CD4-positive, alpha-beta memory T cell (primary cell): ENCODE data around the gene AKAP13. TPM values are rescaled to one million over a fixed set of nuclear protein-coding genes. Genes with fewer than 3 reads are reported as not detected.
"Not testable (repeated sequence)": the region's sequence is repeated elsewhere in the genome, so short reads cannot be mapped to it uniquely, and the experiment has no call there.

ENCODE experiments used
- CTCF ChIA-PET: fragments of 350-600 bp; sonication (Branson Sonifier 250); formaldehyde crosslinking; loops from one replicate; lab custom pipeline; 2021; ENCODE audit warnings: inconsistent platforms; ENCODE audit not compliant: partially characterized antibody; lab: Charles Lee
- POLR2A ChIA-PET: fragments of 350-600 bp; sonication (Branson Sonifier 250); formaldehyde crosslinking; loops from one replicate; lab custom pipeline; 2021; ENCODE audit not compliant: partially characterized antibody; lab: Charles Lee
- DNase-seq, 5 donors: peaks; one replicate each; pipeline versions ENCODE4 v3.0.0 to v3.0.0-alpha.2; 2020 to 2022; ENCODE audit warnings: mixed read lengths in 1 of 5
- H3K27ac ChIP-seq: one replicate; pipeline ENCODE4 v1.7.0; 2013; ENCODE audit warnings: low read depth, low read length
- H3K27me3 ChIP-seq: 2 replicates; pipeline ENCODE4 v1.7.0; 2013; ENCODE audit warnings: mild to moderate bottlenecking, low read length, moderate library complexity; ENCODE audit not compliant: insufficient read depth
- H3K36me3 ChIP-seq: 2 replicates; pipeline ENCODE4 v1.7.0; 2013; ENCODE audit warnings: mild to moderate bottlenecking, low read length, moderate library complexity; ENCODE audit not compliant: insufficient read depth
- H3K4me1 ChIP-seq: 2 replicates; pipeline ENCODE4 v1.7.0; 2013; ENCODE audit warnings: mild to moderate bottlenecking, low read length, moderate library complexity; ENCODE audit not compliant: insufficient read depth
- H3K4me3 ChIP-seq, 2 donors: one replicate each; pipeline ENCODE4 v1.7.0; 2013; ENCODE audit warnings: low read length in 2 of 2, mild to moderate bottlenecking in 1 of 2
- H3K9me3 ChIP-seq, 2 donors: one replicate each; pipeline ENCODE4 v1.7.0; 2013; ENCODE audit warnings: low read length in 2 of 2, control low read depth in 1 of 2; ENCODE audit not compliant: control insufficient read depth in 1 of 2
- H3K27ac Mint-ChIP-seq, 7 donors: one replicate each; pipeline ENCODE4 v1.8.0; 2020 to 2021; ENCODE audit warnings: mixed read lengths in 7 of 7, mild to moderate bottlenecking in 6 of 7, inconsistent platforms in 3 of 7, moderate library complexity in 3 of 7
- H3K27me3 Mint-ChIP-seq, 2 donors: one replicate each; pipeline ENCODE4 v1.8.0; 2020 to 2021; ENCODE audit warnings: mixed read lengths in 2 of 2
- H3K36me3 Mint-ChIP-seq, 2 donors: one replicate each; pipeline ENCODE4 v1.8.0; 2020 to 2021; ENCODE audit warnings: mixed read lengths in 2 of 2, inconsistent platforms in 1 of 2, mild to moderate bottlenecking in 1 of 2
- H3K4me1 Mint-ChIP-seq, 4 donors: one replicate each; pipeline ENCODE4 v1.8.0; 2020 to 2021; ENCODE audit warnings: mixed read lengths in 4 of 4, mild to moderate bottlenecking in 1 of 4
- H3K4me3 Mint-ChIP-seq, 8 donors: one replicate each; pipeline ENCODE4 v1.8.0; 2020 to 2021; ENCODE audit warnings: mixed read lengths in 8 of 8, mild to moderate bottlenecking in 7 of 8, moderate library complexity in 6 of 8, inconsistent platforms in 3 of 8
- H3K9me3 Mint-ChIP-seq, 8 donors: one replicate each; pipeline ENCODE4 v1.8.0; 2020 to 2021; ENCODE audit warnings: mixed read lengths in 8 of 8, mild to moderate bottlenecking in 5 of 8, inconsistent platforms in 3 of 8, moderate library complexity in 1 of 8
- intact Hi-C: fragments of 100-400 bp; cut with micrococcal nuclease; formaldehyde crosslinking; loops from one replicate; pipeline ENCODE4 v1.15.1; 2023
- polyA plus RNA-seq, 2 donors: library from polyadenylated mRNA; unstranded; fragments of 300-500 nt; fragmentation: Illumina TruSeq; gene quantifications; one replicate each; pipeline ENCODE4 v1.2.3, GENCODE V29; 2021
- total RNA-seq, 2 experiments: library from RNA; stranded (reverse); gene quantifications; one replicate each; pipeline ENCODE4 v1.2.3, GENCODE V29; 2021

Gene AKAP13
- total and polyA plus RNA-seq, 4 experiments from 2014 or later, result 68.7 to 319 (median 247) TPM

- H3K9me3 ChIP-seq, H3K9me3 Mint-ChIP-seq, H3K36me3 ChIP-seq, DNase-seq, H3K4me3 Mint-ChIP-seq, POLR2A ChIA-PET, H3K36me3 Mint-ChIP-seq, H3K27ac ChIP-seq, H3K4me1 ChIP-seq, H3K27me3 Mint-ChIP-seq, intact Hi-C loops, H3K27me3 ChIP-seq, H3K27ac Mint-ChIP-seq, H3K4me3 ChIP-seq: not testable (repeated sequence)
- CTCF ChIA-PET, result interaction anchor here (1.0 kb wide), 1 partner anchor 13 kb away, joined by 3 read pairs; no protein-coding TSS in a partner anchor
- peaks cover 3 to 13% (median 9%) of the 10 kb centered on the region in 4 donors for H3K4me1 Mint-ChIP-seq
These were observed 36.2 kb upstream of the AKAP13 start for GRCh38 chr15:85344241-85344640.

GRCh38 chr15:85344653-85345114 lies 35.7 kb upstream of the AKAP13 start:
- H3K4me1 ChIP-seq, H3K27me3 ChIP-seq, H3K27ac Mint-ChIP-seq, DNase-seq, H3K9me3 Mint-ChIP-seq, H3K4me3 ChIP-seq, POLR2A ChIA-PET, intact Hi-C loops, H3K27me3 Mint-ChIP-seq, H3K36me3 Mint-ChIP-seq, H3K36me3 ChIP-seq, H3K9me3 ChIP-seq, H3K27ac ChIP-seq, H3K4me3 Mint-ChIP-seq: not testable (repeated sequence)
- CTCF ChIA-PET, result interaction anchor here (1.0 kb wide), 1 partner anchor 12 kb away, joined by 3 read pairs; no protein-coding TSS in a partner anchor
- H3K4me1 Mint-ChIP-seq, result peaks cover 3 to 13% (median 9%) of the 10 kb centered on the region in 4 donors

GRCh38 chr15:85345196-85345918 lies 35.0 kb upstream of the AKAP13 start:
- H3K36me3 Mint-ChIP-seq, DNase-seq, H3K27me3 Mint-ChIP-seq, POLR2A ChIA-PET, CTCF ChIA-PET, H3K27ac Mint-ChIP-seq, H3K27me3 ChIP-seq, H3K4me3 Mint-ChIP-seq, H3K4me3 ChIP-seq, H3K36me3 ChIP-seq, H3K27ac ChIP-seq, H3K9me3 Mint-ChIP-seq, H3K9me3 ChIP-seq, intact Hi-C loops, H3K4me1 ChIP-seq: not testable (repeated sequence)
- peaks cover 3 to 13% (median 9%) of the 10 kb centered on the region in 4 donors for H3K4me1 Mint-ChIP-seq

- H3K4me1 ChIP-seq, DNase-seq, H3K27me3 Mint-ChIP-seq, CTCF ChIA-PET, H3K9me3 ChIP-seq, H3K27ac ChIP-seq, H3K36me3 ChIP-seq, H3K4me3 Mint-ChIP-seq, H3K36me3 Mint-ChIP-seq, H3K27me3 ChIP-seq, POLR2A ChIA-PET, H3K4me3 ChIP-seq, H3K9me3 Mint-ChIP-seq, intact Hi-C loops: not testable (repeated sequence)
- Mint-ChIP-seq H3K27ac (peak overlapping the region in 1 of 7 donors; percentile 53), H3K4me1 (peaks cover 3 to 13% (median 9%) of the 10 kb centered on the region in 4 donors)
These were observed 33.8 kb upstream of the AKAP13 start for GRCh38 chr15:85346462-85347084.

- H3K27ac Mint-ChIP-seq, result peak overlapping the region in 1 of 7 donors; percentile 29
These were observed 32.9 kb upstream of the AKAP13 start for GRCh38 chr15:85347264-85348047.

GRCh38 chr15:85348048-85348766 lies 32.2 kb upstream of the AKAP13 start:
- DNase-seq, POLR2A ChIA-PET, CTCF ChIA-PET, H3K36me3 Mint-ChIP-seq, H3K9me3 Mint-ChIP-seq, H3K27ac ChIP-seq, H3K9me3 ChIP-seq, H3K4me1 ChIP-seq, H3K27me3 Mint-ChIP-seq, intact Hi-C loops, H3K36me3 ChIP-seq, H3K4me3 Mint-ChIP-seq, H3K27me3 ChIP-seq, H3K4me3 ChIP-seq: not testable (repeated sequence)
- H3K4me1 Mint-ChIP-seq, result peaks cover 3 to 13% (median 9%) of the 10 kb centered on the region in 4 donors
- H3K27ac Mint-ChIP-seq, result peak overlapping the region in 4 of 7 donors; percentile 21 to 64 (median 38)

More at GRCh38 chr15:85347264-85348047, 32.9 kb upstream of the AKAP13 start:
- H3K36me3 Mint-ChIP-seq, H3K4me1 ChIP-seq, CTCF ChIA-PET, H3K27me3 Mint-ChIP-seq, H3K4me3 ChIP-seq, intact Hi-C loops, H3K36me3 ChIP-seq, H3K4me3 Mint-ChIP-seq, H3K27me3 ChIP-seq, H3K27ac ChIP-seq, H3K9me3 Mint-ChIP-seq, H3K9me3 ChIP-seq, POLR2A ChIA-PET, DNase-seq: not testable (repeated sequence)
- H3K4me1 Mint-ChIP-seq, result peaks cover 3 to 13% (median 9%) of the 10 kb centered on the region in 4 donors
